ENCODE results near the gene PDCD7.
"Not testable (repeated sequence)": the region's sequence is repeated elsewhere in the genome, so short reads cannot be mapped to it uniquely, and the experiment has no call there.

GRCh38 chr15:65137893-65138292, 4.3 kb upstream of the PDCD7 start:
- not testable (repeated sequence) for TF ChIP-seq CTCF (IDR thresholded peaks at IDR 0.05; ENCODE audit: insufficient read depth, low read depth, low read length); EZH2 (IDR thresholded peaks at IDR 0.05; ENCODE audit: insufficient read depth, low read length)

Measured in astrocyte (in vitro differentiated cells and primary cell).